ENCODE data around the gene MAP2K4. TPM values are rescaled to one million over a fixed set of nuclear protein-coding genes. Genes with fewer than 3 reads are reported as not detected.
A peak's percentile ranks its signal among the peaks of the same experiment; 100 is the strongest.

MAP2K4 gene
- total RNA-seq, 1 experiment from 2014 or later = 24.4 TPM

DNA sequence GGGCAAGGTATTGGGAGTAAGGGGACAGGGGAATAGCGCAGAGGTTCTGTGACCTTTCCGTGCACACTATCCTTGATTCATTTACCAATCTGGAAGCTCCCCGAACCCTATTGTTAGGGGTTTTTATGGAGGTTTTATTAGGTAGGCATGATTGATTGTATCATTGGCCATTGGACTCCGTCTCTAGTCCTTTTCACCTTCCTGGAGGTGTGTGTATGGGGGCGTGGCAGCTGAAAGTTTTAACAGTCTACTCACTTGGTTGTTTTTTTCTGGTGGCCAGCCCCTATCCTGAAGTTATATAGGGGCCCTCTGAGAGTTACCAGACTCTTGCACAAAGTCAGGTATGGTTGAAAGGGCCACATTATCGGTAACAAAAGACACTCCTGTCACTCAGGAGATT, 23.0 kb downstream of the MAP2K4 start (continued):
- TF ChIP-seq ZNF532 (CRISPR knock-in tag; IDR thresholded peaks at IDR 0.05; ENCODE audit: borderline replicate concordance) (no peak), ELF4 (CRISPR knock-in tag; IDR thresholded peaks at IDR 0.05; ENCODE audit: low read depth) (no peak), NFATC4 (CRISPR knock-in tag; IDR thresholded peaks at IDR 0.05) (no peak), ZNF671 (CRISPR knock-in tag; IDR thresholded peaks at IDR 0.05) (no peak), ZNF396 (CRISPR knock-in tag; IDR thresholded peaks at IDR 0.05; ENCODE audit: borderline replicate concordance) (no peak)
- TF ChIP-seq, protein P1, sequence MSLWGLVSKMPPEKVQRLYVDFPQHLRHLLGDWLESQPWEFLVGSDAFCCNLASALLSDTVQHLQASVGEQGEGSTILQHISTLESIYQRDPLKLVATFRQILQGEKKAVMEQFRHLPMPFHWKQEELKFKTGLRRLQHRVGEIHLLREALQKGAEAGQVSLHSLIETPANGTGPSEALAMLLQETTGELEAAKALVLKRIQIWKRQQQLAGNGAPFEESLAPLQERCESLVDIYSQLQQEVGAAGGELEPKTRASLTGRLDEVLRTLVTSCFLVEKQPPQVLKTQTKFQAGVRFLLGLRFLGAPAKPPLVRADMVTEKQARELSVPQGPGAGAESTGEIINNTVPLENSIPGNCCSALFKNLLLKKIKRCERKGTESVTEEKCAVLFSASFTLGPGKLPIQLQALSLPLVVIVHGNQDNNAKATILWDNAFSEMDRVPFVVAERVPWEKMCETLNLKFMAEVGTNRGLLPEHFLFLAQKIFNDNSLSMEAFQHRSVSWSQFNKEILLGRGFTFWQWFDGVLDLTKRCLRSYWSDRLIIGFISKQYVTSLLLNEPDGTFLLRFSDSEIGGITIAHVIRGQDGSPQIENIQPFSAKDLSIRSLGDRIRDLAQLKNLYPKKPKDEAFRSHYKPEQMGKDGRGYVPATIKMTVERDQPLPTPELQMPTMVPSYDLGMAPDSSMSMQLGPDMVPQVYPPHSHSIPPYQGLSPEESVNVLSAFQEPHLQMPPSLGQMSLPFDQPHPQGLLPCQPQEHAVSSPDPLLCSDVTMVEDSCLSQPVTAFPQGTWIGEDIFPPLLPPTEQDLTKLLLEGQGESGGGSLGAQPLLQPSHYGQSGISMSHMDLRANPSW (CRISPR knock-in tag; conservative IDR thresholded peaks at IDR 0.05; ENCODE audit: low read depth) = no peak

DNA sequence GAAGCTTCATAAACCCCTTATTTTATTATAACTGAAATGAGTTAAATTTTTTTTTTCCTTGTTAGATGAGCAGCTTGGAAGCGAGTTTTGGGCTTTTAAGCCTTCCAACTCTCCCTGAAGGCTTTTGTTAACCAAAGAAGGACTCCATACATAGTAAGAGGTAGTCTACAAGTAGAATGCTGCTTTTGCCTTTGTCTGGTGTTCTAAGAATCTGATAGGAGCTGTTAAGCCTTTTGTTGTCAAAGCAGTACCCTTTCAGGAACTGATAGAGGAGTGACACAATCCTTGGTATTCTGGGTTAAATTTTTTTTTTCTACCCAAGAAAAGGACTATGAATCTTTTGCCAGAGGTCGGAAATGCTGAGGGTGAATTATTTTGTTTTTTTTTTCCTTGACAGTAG, 26.1 kb downstream of the MAP2K4 start:
- DNase-seq (ENCODE audit: low spot score) (no peak), ATAC-seq (peak; percentile 85)
- Mint-ChIP-seq H3K27ac (peak overlapping the region; percentile 73; the same call in 1 of the 2 replicates), H3K36me3 (no peaks in the 10 kb centered on the region), H3K27me3 (ENCODE audit: low read depth) (no peaks in the 10 kb centered on the region), H3K4me1 (peaks cover 59% of the 10 kb centered on the region), H3K9me3 (no peaks in the 10 kb centered on the region), H3K4me3 (peak overlapping the region; percentile 19)
- TF ChIP-seq ATF6 (CRISPR knock-in tag; IDR thresholded peaks at IDR 0.05) (no peak), ATF1 (CRISPR knock-in tag; IDR thresholded peaks at IDR 0.05) (no peak), FOXP4 (CRISPR knock-in tag; IDR thresholded peaks at IDR 0.05) (no peak), ZMAT4 (CRISPR knock-in tag; IDR thresholded peaks at IDR 0.05) (0 out of 2 replicates have a peak, but pooled peaks have one; percentile 56)
- CTCF ChIA-PET = interaction anchor here (0.6 to 0.7 kb wide), 2 partner anchors 49 to 1576 kb away, joined by 3 read pairs; partner anchors contain the start of gene ZNF18
- POLR2A ChIA-PET = interaction anchor here (0.7 to 1.1 kb wide), 3 partner anchors 27 to 55 kb away, joined by 4 to 5 read pairs (median 4); partner anchors contain the start of genes MAP2K4 and ZNF18
